ENCODE data around the gene DNASE1. TPM values are rescaled to one million over a fixed set of nuclear protein-coding genes. Genes with fewer than 3 reads are reported as not detected.

The DNASE1 gene
- total RNA-seq, 1 donor from 2014 or later, result 14.3 TPM

- Histone ChIP-seq H3K9me3 (no peaks in the 10 kb centered on the region), H3K36me3 (peaks cover 32% of the 10 kb centered on the region), H3K4me1 (no peaks in the 10 kb centered on the region), H3K27ac (no peak overlapping the region), H3K4me3 (no peak overlapping the region), H3K27me3 (ENCODE audit: low read depth) (no peaks in the 10 kb centered on the region)
- no peak for ATAC-seq
- intact Hi-C loops (cut with DNase I), result no loop called here
- no peak for TF ChIP-seq CTCF (IDR thresholded peaks at IDR 0.05)
- DNase-seq, result no peak
Measured at GRCh38 chr16:3645108-3645503, 9.4 kb upstream of the DNASE1 start.

- no peaks in the 10 kb centered on the region for H3K27me3 ChIP-seq (ENCODE audit: low read depth)
- no peaks in the 10 kb centered on the region for H3K4me1 ChIP-seq
- no peak for TF ChIP-seq CTCF (IDR thresholded peaks at IDR 0.05)
- H3K9me3 ChIP-seq, result no peaks in the 10 kb centered on the region
- peaks cover 27% of the 10 kb centered on the region for H3K36me3 ChIP-seq
- intact Hi-C loops (cut with DNase I), result no loop called here
- ATAC-seq (no peak), DNase-seq (no peak)
- H3K27ac ChIP-seq, result no peak overlapping the region
- no peak overlapping the region for H3K4me3 ChIP-seq
Measured at GRCh38 chr16:3645504-3646347, 8.8 kb upstream of the DNASE1 start.

DNA sequence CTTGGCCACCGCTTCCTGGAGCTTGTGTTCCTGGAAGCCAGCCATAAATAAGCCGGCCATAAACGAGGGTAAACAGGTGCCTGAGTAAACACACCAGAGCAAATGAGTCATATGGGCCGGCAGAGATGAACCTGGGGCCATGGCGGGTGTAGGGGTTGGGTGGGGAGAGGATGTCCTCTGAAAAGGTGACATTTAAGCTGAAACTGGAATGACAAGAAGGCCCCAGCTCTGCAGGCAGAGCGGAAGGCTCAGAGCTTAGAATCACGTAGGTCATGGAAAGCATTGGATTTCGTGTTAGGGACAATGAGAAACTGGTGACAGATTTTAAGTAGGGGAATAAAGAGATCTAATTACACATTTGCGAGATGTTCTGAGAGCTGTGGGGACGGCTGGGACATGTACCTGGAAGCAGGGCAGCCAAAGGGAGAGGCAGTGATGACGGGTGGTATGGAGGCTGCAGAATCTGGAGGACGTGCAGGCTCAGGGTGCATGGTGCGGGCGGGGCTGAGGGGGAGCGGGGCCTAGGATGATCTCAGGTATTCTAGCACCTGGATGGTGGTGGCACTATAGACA lies 8.1 kb upstream of the DNASE1 start:
- no peak overlapping the region for H3K4me3 ChIP-seq
- peak in 1 of 2 donors; percentile 44 for ATAC-seq
- peak; percentile 34 for DNase-seq
- H3K27me3 ChIP-seq (ENCODE audit: low read depth), result no peaks in the 10 kb centered on the region
- no peaks in the 10 kb centered on the region for H3K4me1 ChIP-seq
- intact Hi-C loops (cut with DNase I), result no loop called here
- no peaks in the 10 kb centered on the region for H3K9me3 ChIP-seq
- TF ChIP-seq CTCF (IDR thresholded peaks at IDR 0.05), result no peak
- H3K27ac ChIP-seq, result no peak overlapping the region
- peaks cover 27% of the 10 kb centered on the region for H3K36me3 ChIP-seq

- peak; percentile 29 for DNase-seq
- Histone ChIP-seq H3K27ac (no peak overlapping the region), H3K4me1 (no peaks in the 10 kb centered on the region), H3K36me3 (peaks cover 26% of the 10 kb centered on the region), H3K27me3 (ENCODE audit: low read depth) (no peaks in the 10 kb centered on the region), H3K9me3 (no peaks in the 10 kb centered on the region), H3K4me3 (no peak overlapping the region)
- TF ChIP-seq CTCF (IDR thresholded peaks at IDR 0.05), result no peak
- intact Hi-C loops (cut with DNase I), result no loop called here
- peak; percentile 43 to 46 for ATAC-seq
Measured at GRCh38 chr16:3650631-3651265, 3.7 kb upstream of the DNASE1 start.

DNA sequence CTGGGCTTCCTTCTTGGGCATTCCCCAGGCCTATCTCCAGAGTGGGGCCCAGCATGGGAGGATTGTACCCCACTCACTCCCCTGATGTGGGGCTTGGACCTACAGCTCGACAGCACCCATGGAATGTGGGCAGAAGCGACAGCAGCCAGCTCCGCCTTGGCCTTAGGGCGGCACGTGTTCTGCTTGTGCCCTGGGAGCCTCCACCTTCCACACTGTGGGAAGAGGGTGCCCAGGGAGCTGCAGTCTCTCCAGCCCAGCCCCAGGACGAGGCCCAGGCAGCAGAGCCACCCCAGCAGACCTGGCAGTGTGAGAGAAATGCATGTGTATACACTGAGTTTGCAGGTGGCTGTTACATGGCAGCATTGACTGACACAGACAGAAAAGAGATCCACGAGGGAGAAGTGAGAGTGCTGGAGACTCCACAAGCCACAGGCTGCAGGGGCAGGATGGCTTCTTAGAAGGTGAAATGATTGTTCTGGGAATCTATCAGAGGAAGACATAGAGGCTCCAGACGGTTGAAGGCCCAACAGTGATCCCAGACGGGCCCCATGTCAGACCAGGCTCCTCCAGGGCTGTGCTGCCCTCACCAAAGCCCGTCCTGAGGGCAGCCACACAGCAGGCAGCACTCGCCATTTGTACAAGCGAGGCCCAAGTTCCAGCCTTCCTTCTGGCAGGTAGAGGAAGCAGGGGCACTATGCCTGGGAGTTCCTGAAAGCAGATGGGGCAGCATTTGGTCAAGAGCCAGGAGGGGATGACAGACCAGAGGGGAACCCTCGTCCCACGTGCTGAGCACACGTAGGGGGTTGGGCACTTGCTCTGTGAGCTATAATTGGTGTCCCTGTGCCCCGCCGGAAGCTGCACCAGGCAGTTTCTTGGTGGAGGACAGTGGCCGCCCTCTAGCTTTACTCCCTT lies 2.8 kb upstream of the DNASE1 start:
- H3K27me3 ChIP-seq (ENCODE audit: low read depth), result no peaks in the 10 kb centered on the region
- ATAC-seq (no peak), DNase-seq (peak; percentile 20)
- no peak overlapping the region for H3K27ac ChIP-seq
- no peaks in the 10 kb centered on the region for H3K4me1 ChIP-seq
- TF ChIP-seq CTCF (IDR thresholded peaks at IDR 0.05), result no peak
- H3K4me3 ChIP-seq, result no peak overlapping the region
- H3K9me3 ChIP-seq, result no peaks in the 10 kb centered on the region
- intact Hi-C loops (cut with DNase I), result no loop called here
- H3K36me3 ChIP-seq, result peaks cover 31% of the 10 kb centered on the region
